ENCODE results near the gene RPL15.

DNA sequence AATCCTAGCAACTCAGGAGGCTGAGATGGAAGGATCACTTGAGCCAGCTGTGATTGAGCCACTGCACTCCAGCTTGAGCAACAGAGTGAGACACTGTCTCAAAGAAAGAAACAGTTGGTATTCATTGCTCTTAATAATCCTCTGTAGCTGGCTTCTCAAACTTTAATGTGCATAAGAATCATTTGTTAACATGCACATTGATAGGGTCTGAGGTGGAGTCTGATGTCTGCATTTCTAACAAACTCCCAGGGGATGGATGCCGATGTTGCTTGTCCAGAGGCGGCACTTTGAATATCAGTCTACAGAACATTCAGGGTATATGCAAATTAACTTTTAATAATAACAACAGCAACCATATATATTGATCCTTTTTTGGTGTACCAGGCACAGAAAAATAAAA is 40.0 kb upstream of the RPL15 start:
- TF ChIP-seq POLR2A (IDR thresholded peaks at IDR 0.05) (no peak), POLR2AphosphoS5 (IDR thresholded peaks at IDR 0.05) (no peak)
